GM12878 (cell line): ENCODE measurements around the gene ANAPC7. TPM values are rescaled to one million over a fixed set of nuclear protein-coding genes. Genes with fewer than 3 reads are reported as not detected.

Experiments used
- ATF3 ChIP-seq: IDR thresholded peaks from 2 replicates; pipeline ENCODE4 v1.6.1; 2011; ENCODE audit warnings: low read depth, mild to moderate bottlenecking, low read length, moderate library complexity, borderline replicate concordance; ENCODE audit errors: extremely low read depth
- BACH1 ChIP-seq: fragments of 450-650 bp; IDR thresholded peaks from 2 replicates; pipeline ENCODE4 v1.6.1; 2017; ENCODE audit warnings: mild to moderate bottlenecking, borderline replicate concordance
- BRCA1 ChIP-seq: IDR thresholded peaks from 2 replicates; pipeline ENCODE4 v1.6.1; 2011; ENCODE audit warnings: low read depth, low read length, improper control_type of control experiment
- CREM ChIP-seq: IDR thresholded peaks from 2 replicates; pipeline ENCODE4 v1.6.1; 2014; ENCODE audit warnings: antibody characterized with exemption, low read depth
- MLLT1 ChIP-seq: fragments of 450-650 bp; IDR thresholded peaks from 2 replicates; pipeline ENCODE4 v1.6.1; 2016; ENCODE audit warnings: mild to moderate bottlenecking
- NRF1 ChIP-seq: conservative IDR thresholded peaks from 2 replicates; pipeline ENCODE4 v1.6.1; 2011; ENCODE audit warnings: mild to moderate bottlenecking, low read depth, low read length, improper control_type of control experiment
- PRDM15 ChIP-seq: fragments of 450-650 bp; formaldehyde crosslinking; IDR thresholded peaks from 2 replicates; pipeline ENCODE4 v1.4.0; 2020; ENCODE audit warnings: mild to moderate bottlenecking, moderate library complexity
- RBBP5 ChIP-seq: fragments of 200-600 bp; sonication (generic); conservative IDR thresholded peaks from 2 replicates; pipeline ENCODE4 v1.6.1; 2016
- SP1 ChIP-seq: IDR thresholded peaks from one replicate; pipeline ENCODE4 v1.6.1; 2011; ENCODE audit warnings: low read depth, low read length
- USF1 ChIP-seq: IDR thresholded peaks from 2 replicates; pipeline ENCODE4 v1.6.1; 2011; ENCODE audit warnings: borderline replicate concordance, low read depth, mild to moderate bottlenecking, moderate library complexity, mixed read lengths, low read length; ENCODE audit not compliant: insufficient read depth; ENCODE audit errors: extremely low read length
- ZNF687 ChIP-seq: fragments of 450-650 bp; IDR thresholded peaks from 2 replicates; pipeline ENCODE4 v1.6.1; 2017; ENCODE audit warnings: mild to moderate bottlenecking, moderate library complexity
- polyA plus RNA-seq, 11 experiments: library from polyadenylated mRNA; depleted of rRNA in 4 of 11; unstranded in 6 of 11; stranded (reverse) in 5 of 11; fragments of >200 nt; fragmentation: Nextera tagmentation in 4 of 11; fragmentation: Illumina TruSeq in 1 of 11; extraction: Ambion mirVana in 4 of 11; extraction: Trizol in 1 of 11; gene quantifications; 1 replicate in 1 of 11; 2 replicates in 10 of 11; pipeline versions ENCODE4 v1.2.1 to v1.2.3, GENCODE V29; 2011 to 2016; ENCODE audit warnings: inconsistent platforms in 2 of 11, missing spikeins in 2 of 11, low read depth in 1 of 11
- total RNA-seq, 4 experiments: library from RNA; depleted of rRNA in 3 of 4; stranded (reverse); fragments of >200 nt in 3 of 4; fragmentation: Illumina TruSeq in 1 of 4; extraction: Trizol in 1 of 4; gene quantifications; 2 replicates each; pipeline versions ENCODE4 v1.2.1 to v1.2.3, GENCODE V29; 2013 to 2021

ANAPC7 gene
- total and polyA plus RNA-seq, 10 of the 15 experiments (the other 5 are each of a cell fraction or from before 2014, with no cell fraction given): 24.5 to 77.9 (median 58.6) TPM

- TF ChIP-seq ATF3: 0 out of 2 replicates have a peak, but pooled peaks have one; percentile 5
- TF ChIP-seq RBBP5: no peak
- no peak for TF ChIP-seq USF1
- no peak for TF ChIP-seq CREM
- TF ChIP-seq NRF1: peak; percentile 82
- TF ChIP-seq PRDM15 (CRISPR knock-in tag): no peak
- TF ChIP-seq SP1: no peak
- TF ChIP-seq MLLT1: peak; percentile 95
- 0 out of 2 replicates have a peak, but pooled peaks have one; percentile 37 for TF ChIP-seq BACH1
- no peak for TF ChIP-seq BRCA1
- peak; percentile 90 for TF ChIP-seq ZNF687
Observed at GRCh38 chr12:110403976-110404682, 621 bp upstream of the ANAPC7 start (continued).
